HG03469 (cell line): Measurements from ENCODE around the gene BAHCC1.
"Not testable (repeated sequence)": the region's sequence is repeated elsewhere in the genome, so short reads cannot be mapped to it uniquely, and the experiment has no call there.

ENCODE experiments used
- ATAC-seq: cut with Tn5 transposase; IDR thresholded peaks from one replicate; pipeline ENCODE4 v1.9.1; 2021; ENCODE audit warnings: mild to moderate bottlenecking, moderate library complexity, moderate number of reproducible peaks; ENCODE audit not compliant: unreplicated experiment

Gene BAHCC1

DNA sequence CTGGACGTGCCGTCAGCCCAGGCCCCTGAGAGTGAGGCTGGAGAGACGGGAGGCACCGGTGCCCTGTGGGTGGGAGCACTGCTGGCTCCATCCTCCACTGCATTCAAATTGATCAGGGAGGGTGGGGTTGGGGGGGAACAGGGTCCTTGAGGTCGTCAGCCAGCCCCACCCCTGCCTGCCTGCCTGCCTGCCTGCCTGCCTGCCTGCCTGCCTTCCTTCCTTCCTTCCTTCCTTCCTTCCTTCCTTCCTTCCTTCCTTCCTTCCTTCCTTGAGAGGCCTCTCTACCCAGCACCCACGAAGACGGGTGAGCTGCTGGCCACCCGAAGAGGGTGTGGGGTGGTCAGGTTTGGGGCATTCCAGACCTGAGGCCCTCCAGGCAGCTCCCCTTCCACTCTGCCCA lies 16.0 kb downstream of the BAHCC1 start:
- no peak for ATAC-seq

DNA sequence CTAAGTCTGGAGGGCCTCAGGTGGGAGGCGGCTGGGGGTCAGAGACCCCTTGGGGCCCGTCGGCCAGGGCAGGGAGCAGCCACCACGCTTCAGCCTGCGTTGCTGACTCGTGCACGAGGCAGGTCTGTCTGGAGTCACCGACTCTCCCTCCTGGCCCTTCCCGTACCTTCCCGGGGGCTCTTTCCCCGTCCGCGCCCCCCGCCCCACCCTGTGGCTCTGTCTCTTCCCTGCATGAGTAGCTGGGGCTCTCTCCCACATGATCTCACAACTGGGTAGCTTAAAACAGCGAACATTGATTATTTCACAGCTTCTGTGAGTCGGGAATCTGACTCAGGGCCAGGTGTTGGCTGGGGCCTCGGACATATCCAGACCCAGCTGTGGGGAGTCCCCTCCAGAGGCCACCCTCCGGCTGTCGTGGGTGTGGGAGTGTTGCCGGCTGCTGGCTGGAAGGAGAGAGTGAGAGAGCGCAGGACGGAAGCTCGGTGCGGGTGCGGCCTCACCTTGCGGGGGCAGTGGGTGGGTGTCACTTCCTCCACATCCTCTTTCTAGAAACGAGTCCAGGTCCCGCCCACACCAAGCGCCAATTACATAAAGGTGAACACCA lies 17.3 kb downstream of the BAHCC1 start:
- ATAC-seq: no peak

DNA sequence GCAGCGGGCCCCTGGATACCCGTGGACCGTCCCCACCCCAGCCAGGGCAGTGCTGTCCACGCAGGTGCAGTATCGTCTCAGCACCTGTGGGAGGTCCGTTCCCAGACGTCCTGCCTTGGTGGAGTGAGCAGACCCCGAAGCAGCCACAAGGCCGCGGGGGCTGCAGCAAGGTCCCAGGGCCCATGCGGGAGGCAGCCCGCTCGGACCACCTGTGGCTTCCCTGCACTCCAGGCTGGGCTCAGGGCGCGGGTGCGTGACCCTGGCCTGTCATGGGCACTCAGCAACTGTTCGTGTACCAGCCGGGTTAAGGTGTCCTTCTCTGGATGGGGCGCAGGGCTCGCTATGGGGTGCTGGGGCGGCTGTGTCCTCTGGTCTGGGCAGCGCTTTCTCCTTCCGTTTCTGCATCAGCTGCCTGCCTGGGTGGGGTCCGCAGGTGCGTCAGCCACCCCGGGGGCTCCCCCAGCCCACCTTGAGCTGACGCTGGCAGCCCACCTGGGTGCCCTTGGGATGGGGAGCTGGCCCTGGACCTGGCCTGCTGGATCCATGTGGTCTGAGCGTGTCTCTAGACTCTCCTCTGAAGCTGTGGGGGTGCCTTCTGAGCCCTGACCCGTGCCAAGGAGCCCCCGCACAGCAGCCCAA lies 18.4 kb downstream of the BAHCC1 start:
- no peak for ATAC-seq

DNA sequence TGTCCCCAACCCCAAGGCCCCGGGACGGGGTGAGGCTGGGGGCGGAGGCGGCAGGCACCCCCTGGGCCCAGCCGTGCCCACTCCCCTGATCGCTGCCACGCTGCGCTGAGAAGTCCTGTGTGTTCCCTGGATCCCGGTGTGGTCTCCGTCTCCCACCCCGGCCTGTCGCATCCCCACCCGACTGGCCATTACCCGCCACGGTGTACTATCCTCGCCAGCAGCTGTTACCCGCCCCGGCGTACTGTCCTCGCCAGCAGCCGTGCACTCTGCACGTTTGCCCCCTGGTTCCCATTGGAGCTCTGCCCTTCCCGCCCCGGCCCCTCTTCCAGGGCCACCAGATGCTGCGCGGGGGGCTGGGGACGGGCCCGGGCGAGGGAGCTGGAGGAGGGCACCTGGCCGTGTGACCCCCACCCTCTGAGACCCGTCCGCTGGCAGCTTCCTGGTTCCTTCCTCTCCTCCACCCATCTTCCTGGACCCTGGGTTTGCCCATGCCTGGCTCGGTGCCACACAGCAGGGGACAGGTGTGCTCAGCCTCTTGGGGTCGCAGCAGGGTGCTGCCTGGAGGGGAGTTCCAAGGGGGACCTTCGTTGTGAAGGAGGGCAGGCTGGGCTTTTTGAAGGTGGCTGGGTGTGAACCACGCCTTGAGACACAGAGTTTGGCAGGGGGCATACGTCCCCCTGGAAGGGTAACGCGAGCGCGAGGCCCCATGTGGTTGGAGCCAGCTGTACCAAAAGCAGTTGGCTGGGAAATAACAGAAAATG lies 19.7 kb downstream of the BAHCC1 start:
- no peak for ATAC-seq

DNA sequence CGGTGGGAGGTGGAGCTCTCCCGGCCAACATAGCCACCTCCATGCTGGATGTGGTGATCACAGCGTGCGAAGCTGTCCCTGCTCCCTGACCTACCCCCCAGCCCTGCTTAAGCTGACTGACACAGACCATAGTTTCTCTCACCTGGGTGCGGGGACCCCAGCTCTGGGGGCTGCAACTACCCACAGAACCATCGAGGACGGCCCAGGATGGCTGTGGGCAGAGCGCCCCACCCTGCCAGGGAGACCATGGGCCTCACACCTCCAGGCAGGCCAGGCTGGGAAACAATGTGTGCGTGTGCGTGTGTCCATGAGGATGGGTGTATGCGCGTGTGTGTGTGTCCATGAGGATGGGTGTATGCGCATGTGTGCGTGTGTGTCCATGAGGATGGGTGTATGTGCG lies 20.4 kb downstream of the BAHCC1 start:
- no peak for ATAC-seq

DNA sequence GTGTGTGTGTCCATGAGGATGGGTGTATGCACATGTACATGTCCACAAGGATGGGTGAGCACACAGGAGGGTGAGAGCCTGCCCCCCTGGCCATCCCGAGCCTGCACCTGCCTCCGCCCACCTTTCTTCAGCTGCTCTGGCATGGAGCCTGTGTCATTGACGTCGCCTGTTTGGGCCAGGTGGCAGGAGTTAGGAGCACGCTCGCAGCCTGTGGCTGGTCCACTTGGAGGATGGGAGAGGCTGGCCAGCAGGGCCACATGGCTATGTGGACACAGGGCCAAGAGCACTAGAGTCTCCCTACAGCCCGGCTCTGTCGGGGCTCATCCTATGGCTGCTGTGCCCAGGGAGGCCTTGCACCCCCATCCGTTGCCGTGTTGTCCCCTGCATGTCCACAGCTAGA lies 21.4 kb downstream of the BAHCC1 start:
- ATAC-seq: no peak

DNA sequence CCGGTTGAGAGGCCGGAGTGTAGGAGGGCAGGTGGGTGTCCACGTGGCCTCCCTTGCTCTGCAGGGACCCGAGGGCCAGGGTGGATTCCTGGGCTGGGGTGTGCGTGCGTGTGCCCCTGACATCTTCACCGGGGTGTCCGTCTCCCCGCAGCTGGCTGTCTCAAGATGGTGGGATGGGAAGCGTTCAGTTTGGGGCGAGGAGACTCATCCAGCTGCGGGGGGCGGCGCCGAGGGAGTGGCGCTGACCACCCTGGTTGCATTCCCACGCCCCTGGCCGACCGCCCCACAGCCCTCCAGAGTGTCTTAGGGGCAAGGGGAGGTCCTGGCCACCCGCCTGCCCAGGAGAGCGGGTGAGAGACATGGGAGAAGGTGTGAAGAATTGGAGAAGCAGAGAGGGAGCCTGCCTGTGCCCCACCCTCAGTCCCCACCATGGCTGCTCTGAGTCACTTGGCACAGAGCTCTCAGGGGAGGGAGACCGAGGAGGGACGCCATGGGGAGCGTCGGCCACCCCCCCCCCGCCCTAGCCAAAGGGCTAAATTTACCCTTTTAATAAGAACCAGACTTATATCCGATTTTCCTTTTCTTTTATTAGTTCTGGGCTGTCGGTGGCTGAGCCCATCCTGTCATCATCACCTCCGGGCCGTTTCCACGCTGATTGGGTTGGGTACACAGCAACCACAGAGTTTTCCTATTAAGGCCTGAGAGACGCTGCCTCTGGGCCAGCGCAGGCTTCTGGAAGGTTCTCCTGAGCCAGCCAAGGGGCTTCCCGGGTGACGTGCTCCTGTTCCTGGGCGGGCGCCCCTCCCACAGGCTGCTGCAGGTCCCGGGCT lies 22.0 kb downstream of the BAHCC1 start:
- no peak for ATAC-seq

DNA sequence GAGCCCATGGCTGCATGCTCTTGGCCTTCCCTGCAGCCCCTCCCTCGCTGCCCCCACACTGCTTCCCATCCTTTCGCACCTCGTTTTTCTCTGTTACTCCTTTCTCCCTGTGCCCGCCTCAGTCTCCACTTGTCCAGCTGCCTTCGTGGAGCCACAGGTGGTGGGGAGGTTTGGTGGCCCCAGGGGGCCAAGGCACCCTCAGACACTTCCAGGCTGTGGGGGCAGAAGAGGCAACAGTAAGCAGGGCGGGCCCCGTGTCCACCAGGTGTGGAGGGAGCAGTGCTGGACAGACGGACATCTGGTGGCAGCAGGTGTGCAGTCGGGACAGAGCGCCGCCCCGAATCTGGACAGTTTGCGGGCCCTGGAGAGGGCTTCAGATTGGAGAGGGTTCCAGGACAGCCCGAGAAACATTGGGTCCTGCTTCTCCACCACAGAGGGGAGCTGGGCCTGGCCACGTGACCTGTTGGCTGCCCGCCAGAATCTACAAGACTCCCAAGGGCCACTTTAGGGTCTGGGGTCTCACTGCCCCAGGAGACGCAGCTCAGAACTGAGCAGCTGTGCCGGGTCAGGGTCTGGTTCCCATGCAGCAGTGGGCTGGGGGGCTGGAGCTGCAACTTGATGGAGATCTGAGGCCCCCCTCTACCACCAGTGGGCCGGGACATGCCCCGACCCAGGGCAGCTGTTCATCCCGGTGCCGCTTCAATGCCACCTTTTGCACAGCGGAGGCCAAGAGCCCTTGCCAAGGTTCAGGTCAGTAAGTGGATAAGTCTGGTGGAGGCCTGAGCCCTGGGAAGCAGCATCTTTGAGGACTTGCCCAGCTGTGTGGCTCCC lies 22.8 kb downstream of the BAHCC1 start:
- no peak for ATAC-seq

DNA sequence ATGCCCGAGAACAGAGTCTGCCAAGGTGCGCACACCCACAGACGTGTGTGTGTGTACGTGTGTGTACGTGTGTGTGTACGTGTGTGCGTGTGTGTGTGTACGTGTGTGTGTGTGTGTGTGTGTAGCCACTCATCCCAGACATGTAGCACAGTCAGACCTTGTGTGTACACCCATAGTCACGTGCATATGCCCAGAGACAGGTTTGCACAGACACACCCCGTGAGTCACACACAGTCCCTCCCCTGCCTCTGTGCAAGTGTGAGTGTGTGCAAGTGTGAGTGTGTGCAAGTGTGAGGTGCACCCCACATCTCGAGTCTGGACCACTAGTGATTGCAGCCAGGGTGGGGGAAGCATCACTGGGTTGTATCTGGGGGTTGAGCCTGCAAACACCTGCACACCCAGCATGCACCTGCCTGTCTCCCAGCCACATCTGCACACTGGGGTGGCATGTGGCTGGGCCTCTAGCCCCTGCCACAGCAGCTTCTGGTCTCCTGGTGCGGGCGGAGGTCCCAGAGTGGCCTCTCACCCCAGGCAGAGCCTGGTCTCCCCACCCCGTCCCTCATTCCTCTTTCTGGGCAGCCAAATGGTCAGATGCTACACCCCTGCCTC lies 23.6 kb downstream of the BAHCC1 start:
- no peak for ATAC-seq

DNA sequence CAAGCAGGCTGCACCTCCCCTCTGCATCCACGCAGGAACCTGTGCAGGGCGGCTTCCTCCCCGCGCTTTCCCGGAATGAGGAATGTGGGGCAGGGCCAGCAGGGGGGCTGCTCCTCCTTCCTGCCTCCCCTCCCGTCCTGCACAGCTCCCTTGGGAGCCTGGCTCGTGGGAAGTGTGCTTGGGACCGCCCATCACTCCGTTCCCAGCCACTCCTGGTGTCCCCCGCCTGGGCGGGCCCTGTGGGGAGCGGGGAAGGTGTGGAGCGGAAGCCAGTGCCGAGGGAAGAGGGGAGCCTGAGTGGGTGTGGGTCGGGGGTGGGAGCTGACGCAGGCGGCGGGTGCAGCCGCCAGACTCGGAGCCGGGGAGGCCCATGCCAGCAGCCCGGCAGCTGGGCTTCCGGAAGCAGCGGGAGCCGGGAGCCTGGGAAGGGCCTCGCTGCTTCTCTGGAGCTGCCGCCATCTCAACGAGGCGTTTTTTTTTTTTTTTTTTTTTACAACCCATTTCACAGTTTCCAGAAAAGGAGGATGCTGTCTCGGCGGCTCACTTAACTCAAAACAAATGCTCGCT lies 24.1 kb downstream of the BAHCC1 start:
- no peak for ATAC-seq

DNA sequence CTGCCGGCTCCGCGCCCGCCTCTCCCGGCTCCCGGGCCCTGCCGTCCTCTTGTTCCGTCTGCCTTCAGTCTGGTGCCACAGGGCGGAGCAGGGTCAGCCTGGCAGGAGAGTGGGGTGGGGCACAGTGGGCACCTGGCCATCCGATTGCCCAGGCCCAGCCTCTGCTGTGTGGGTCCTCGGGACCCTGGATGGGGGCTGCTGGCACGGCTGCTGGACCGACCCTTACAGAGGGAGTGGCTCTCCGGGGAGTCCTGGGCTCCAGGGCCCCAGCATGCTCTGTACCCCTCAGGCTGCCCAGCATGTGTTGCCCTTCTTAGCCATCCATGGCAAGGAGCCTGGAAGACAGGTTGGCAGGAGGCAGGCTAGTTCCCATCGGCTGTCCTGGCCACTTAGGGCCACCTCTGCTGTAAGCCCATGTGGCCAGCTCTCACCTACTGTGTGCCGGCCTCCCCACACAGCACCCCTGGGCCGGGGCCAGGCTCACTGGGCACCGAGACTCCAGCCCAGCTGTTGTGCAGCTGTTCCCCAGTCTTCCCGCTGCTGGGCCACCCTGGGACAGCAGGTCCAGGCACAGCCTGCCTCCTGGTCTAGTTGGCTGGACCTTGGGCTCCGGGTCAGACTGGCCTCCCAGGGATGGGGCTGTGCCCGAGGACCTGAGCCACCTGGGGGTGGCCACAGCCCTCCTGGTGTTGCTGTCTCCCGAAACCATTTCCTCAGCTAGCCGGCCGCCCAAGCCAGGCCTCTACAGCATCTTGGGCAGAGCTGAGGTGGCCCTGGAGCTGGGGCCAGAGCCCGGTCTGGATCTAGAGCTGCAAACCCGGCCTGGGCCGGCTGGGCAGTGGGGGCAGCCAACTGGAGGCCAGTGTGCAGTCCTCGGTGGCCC lies 24.9 kb downstream of the BAHCC1 start:
- no peak for ATAC-seq

DNA sequence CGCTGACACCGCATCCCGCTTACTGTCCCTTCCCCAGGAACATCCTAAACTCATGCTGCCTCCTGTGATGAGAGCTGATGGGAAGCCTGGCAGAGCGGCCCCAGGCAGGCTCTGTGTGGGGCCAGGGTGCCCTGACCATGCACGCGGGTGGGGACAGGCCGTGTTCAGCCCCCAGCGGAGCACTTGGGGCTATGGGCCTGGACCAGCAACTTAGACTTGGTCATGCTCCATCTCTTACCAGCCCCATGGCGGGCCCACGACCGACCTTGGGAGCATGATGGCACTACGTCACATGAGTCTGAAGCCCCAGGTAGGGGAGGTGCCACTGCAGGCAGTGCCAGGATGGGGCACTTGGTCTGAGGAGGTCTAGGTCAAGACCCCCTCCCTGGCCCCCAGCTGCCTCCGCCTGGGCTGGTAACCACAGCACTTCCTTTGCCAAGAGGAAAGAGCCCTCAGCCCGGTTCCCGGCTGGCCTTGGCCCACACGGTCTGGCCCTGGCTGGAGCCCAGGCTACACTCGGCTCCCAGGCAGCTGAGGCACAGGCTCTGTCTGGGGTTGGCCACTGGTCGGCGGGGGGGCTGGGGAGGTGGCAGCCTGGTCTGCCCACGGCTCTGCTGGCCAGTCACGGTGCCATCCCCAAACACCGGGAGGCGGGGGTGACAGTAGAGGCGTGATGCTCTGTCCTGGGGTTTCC lies 25.7 kb downstream of the BAHCC1 start:
- ATAC-seq: no peak

DNA sequence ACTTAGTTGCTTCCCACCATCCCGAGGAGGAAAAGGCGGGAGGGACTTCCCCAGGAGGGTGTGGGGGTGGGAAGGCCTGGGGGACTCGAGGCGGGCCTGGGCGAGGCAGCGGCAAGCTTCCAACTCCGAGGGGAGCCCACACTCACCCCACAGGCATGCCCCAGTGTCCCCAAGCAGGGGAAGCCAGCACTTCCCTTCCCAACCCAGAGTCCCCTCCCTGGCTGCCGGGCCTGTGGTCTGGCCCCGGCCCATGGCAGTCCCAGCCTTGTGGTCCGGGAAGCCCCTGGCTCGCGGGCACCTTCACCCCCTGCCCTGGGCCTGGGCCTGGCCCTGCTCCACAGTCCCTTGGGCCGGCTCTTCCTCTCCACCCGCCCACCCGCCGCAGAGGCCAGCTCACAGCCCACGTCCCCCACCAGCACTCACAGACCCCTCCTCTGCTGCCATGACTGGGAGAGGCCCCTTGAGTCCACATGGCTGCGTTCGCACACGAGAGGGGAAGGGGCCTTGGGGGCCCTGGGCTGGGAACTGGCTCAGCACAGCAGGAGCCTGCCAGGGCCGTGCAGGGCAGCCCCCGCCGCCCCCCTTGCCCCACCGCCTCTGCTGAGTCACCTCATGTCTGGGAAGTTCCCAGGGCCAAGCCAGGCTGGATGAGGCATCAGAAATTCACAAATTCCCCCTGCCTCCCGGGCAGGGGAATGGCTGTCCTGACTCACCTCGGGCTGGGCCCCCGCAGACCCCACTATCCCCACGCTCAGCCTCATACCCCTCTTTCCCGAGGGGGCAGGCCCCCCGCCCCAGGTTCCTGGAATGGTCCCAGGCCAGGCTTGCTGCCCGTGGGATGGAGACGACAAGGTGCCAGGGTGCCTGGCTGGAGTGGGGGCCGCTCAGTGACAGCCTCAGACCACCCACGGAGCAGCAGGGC lies 27.8 kb downstream of the BAHCC1 start:
- ATAC-seq: no peak

DNA sequence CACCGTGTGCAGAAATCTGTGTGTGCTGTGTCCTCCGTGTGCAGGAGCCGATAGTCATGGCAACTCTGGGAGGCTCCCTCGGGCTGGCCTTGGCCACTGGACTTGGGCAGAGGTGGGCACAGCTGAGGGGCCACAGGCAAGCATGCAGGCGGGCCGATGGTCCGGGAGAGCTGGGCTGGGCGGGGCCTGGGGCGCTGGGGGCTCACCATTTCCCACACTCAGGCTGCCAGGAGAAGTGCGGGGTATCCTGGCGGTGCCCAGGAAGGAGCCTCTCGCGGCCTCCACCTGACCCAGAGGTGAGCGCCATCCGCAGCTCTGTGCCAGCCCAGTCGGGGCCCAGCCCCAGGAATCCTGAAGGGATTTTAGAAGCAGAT lies 28.4 kb downstream of the BAHCC1 start:
- no peak for ATAC-seq

DNA sequence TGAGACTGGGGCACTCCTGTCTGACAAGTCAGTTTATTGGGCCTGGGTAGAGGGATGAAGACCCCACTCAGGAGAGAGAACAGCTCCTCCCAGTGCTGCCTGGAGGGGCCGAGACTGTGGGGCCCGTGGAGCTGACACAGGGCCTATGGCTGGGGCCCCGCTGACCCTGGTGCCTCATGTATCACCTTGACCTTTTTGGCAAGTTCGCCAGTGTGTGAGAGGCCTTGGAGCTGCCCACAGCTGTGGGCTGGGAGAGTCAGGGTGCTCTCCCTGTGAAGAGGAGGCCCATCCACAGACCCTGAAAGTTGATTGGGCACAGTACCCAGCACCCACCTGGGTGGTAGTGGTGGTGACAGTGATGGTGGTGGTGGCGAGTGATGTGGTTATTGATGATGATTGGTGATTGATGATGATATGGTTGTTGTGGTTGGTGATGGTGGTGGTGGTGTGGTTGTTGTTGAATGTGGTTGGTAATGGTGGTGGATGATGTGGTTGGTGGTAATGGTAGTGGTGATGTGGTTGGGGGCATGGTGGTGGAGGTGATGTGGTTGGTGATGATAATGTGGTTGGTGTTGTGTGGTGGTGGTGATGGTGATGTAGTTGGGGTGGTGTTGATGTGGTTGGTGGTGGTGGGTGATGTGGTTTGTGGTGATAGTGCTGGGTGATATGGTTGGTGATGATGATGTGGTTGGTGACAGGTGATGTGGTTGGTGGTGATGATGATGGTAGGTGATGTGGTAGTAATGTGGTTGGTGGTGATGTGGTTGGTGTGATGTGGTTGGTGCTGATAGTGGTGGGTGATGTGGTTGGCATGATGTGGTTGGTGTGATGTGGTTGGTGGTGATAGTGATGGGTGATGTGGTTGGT lies 29.1 kb downstream of the BAHCC1 start:
- no peak for ATAC-seq

DNA sequence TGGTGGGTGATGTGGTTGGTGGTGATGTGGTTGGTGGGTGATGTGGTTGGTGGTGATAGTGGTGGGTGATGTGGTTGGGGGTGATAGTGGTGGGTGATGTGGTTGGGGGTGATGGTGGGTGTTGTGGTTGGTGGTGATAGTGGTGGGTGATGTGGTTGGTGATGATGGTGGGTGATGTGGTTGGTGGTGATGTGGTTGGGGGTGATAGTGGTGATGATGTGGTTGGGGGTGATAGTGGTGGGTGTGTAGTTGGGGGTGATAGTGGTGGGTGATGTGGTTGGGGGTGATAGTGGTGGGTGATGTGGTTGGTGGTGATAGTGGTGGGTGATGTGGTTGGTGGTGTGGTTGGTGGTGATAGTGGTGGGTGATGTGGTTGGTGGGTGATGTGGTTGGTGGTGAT lies 29.8 kb downstream of the BAHCC1 start:
- not testable (repeated sequence) for ATAC-seq
